K562 (cell line): ENCODE measurements around the gene OTUD5. TPM values are rescaled to one million over a fixed set of nuclear protein-coding genes. Genes with fewer than 3 reads are reported as not detected.

Experiments used
- ARHGAP35 ChIP-seq: fragments of 450-650 bp; IDR thresholded peaks from 2 replicates; pipeline ENCODE4 v1.6.1; 2018; ENCODE audit not compliant: partially characterized antibody
- CAMTA2 ChIP-seq: fragments of 250-450 bp; sonication (Bioruptor Pico); conservative IDR thresholded peaks from 2 replicates; pipeline ENCODE4 v1.5.1; 2022
- CCNT2 ChIP-seq: IDR thresholded peaks from 2 replicates; pipeline ENCODE4 v1.6.1; 2011; ENCODE audit warnings: borderline replicate concordance, low read depth, mild to moderate bottlenecking, moderate library complexity, mixed read lengths, low read length; ENCODE audit not compliant: insufficient read length; ENCODE audit errors: extremely low read depth
- ELF1 ChIP-seq: fragments of 200-800 bp; sonication (Bioruptor generic); IDR thresholded peaks from 2 replicates; pipeline ENCODE4 v1.6.1; 2016; ENCODE audit warnings: missing genetic modification characterization, missing compliant biosample characterization
- FOXJ2 ChIP-seq: fragments of 200-800 bp; sonication (Bioruptor generic); IDR thresholded peaks from 2 replicates; pipeline ENCODE4 v1.6.1; 2016; ENCODE audit warnings: missing genetic modification characterization, missing compliant biosample characterization
- GTF2A2 ChIP-seq: IDR thresholded peaks from 2 replicates; pipeline ENCODE4 v1.6.1; 2016; ENCODE audit warnings: mild to moderate bottlenecking, missing genetic modification characterization, missing compliant biosample characterization
- HDAC1 ChIP-seq, 2 experiments: fragments of 450-650 bp; IDR thresholded peaks; 2 replicates each; pipeline ENCODE4 v1.6.1; 2016 to 2017; ENCODE audit warnings: inconsistent platforms in 1 of 2, mild to moderate bottlenecking in 1 of 2, moderate library complexity in 1 of 2
- HDAC2 ChIP-seq: fragments of 450-650 bp; IDR thresholded peaks from 2 replicates; pipeline ENCODE4 v1.6.1; 2016; ENCODE audit warnings: mild to moderate bottlenecking
- HMGN3 ChIP-seq: IDR thresholded peaks from 2 replicates; pipeline ENCODE4 v1.6.1; 2011; ENCODE audit warnings: borderline replicate concordance, low read depth, mild to moderate bottlenecking, mixed read lengths, low read length; ENCODE audit not compliant: insufficient read length; ENCODE audit errors: extremely low read depth
- JUN ChIP-seq, 2 experiments: sonication (generic) in 1 of 2; formaldehyde crosslinking in 1 of 2; IDR thresholded peaks; 2 replicates each; pipeline versions ENCODE4 v1.6.1 to v1.8.0; 2012 to 2022; ENCODE audit warnings: borderline replicate concordance in 2 of 2, mild to moderate bottlenecking in 2 of 2, improper control_type of control experiment in 1 of 2, low read depth in 1 of 2, low read length in 1 of 2, missing genetic modification reagents in 1 of 2
- MBD2 ChIP-seq: sonication (generic); IDR thresholded peaks from 2 replicates; pipeline ENCODE4 v1.6.1; 2016; ENCODE audit warnings: low read depth, borderline replicate concordance
- NRF1 ChIP-seq, 2 experiments: fragments of 450-650 bp; IDR thresholded peaks in 1 of 2; conservative IDR thresholded peaks in 1 of 2; 2 replicates each; pipeline ENCODE4 v1.6.1; 2014; ENCODE audit warnings: mild to moderate bottlenecking in 2 of 2
- SP1 ChIP-seq: sonication (generic); formaldehyde crosslinking; IDR thresholded peaks from 2 replicates; pipeline ENCODE4 v1.8.1; 2022; ENCODE audit warnings: mild to moderate bottlenecking, missing genetic modification reagents
- XRCC5 ChIP-seq: fragments of 200-400 bp; formaldehyde crosslinking; IDR thresholded peaks from 2 replicates; pipeline ENCODE4 v1.6.1; 2017; ENCODE audit warnings: low read depth, mild to moderate bottlenecking, low read length
- ZBTB40 ChIP-seq, 2 experiments: fragments of 450-650 bp in 1 of 2; sonication (generic) in 1 of 2; formaldehyde crosslinking in 1 of 2; IDR thresholded peaks; 2 replicates each; pipeline versions ENCODE4 v1.7.1 to v1.9.0; 2016 to 2022; ENCODE audit warnings: inconsistent platforms in 1 of 2, mild to moderate bottlenecking in 1 of 2, missing genetic modification reagents in 1 of 2
- ZNF197 ChIP-seq: fragments of 200-800 bp; sonication (Bioruptor generic); IDR thresholded peaks from 2 replicates; pipeline ENCODE4 v1.6.1; 2016; ENCODE audit warnings: low read depth, missing genetic modification characterization, missing compliant biosample characterization
- ZNF384 ChIP-seq: IDR thresholded peaks from 2 replicates; pipeline ENCODE4 v1.6.1; 2012; ENCODE audit warnings: low read depth, low read length, improper control_type of control experiment
- polyA plus RNA-seq, 8 experiments: library from polyadenylated mRNA; depleted of rRNA in 4 of 8; stranded (reverse) in 5 of 8; unstranded in 3 of 8; fragments of >200 nt; fragmentation: Nextera tagmentation in 2 of 8; fragmentation: Illumina TruSeq in 1 of 8; extraction: Ambion mirVana in 2 of 8; extraction: Trizol in 1 of 8; gene quantifications; 2 replicates each; pipeline versions ENCODE4 v1.2.1 to v1.2.3, GENCODE V29; 2011 to 2014; ENCODE audit warnings: inconsistent platforms in 1 of 8, missing spikeins in 1 of 8
- total RNA-seq, 7 experiments: library from RNA; depleted of rRNA in 6 of 7; stranded (reverse); fragments of >200 nt in 6 of 7; fragmentation: Illumina TruSeq in 2 of 7; extraction: Trizol in 2 of 7; gene quantifications; 2 replicates each; pipeline versions ENCODE4 v1.2.1 to v1.2.3, GENCODE V29; 2011 to 2021; ENCODE audit warnings: low replicate concordance in 1 of 7

OTUD5 gene
- total and polyA plus RNA-seq, 9 of the 15 experiments (the other 6 are each of a cell fraction or from before 2014, with no cell fraction given) = 3.6 to 102 (median 59.0) TPM

GRCh38 chrX:48911412-48912182 lies 45.8 kb downstream of the OTUD5 start, which contains the start of gene SLC35A2 (continued):
- TF ChIP-seq ZNF197 (no peak), FOXJ2 (tag) (0 out of 2 replicates have a peak, but pooled peaks have one; percentile 50), CCNT2 (peak; percentile 77), XRCC5 (no peak), ZNF384 (0 out of 2 replicates have a peak, but pooled peaks have one; percentile 3), MBD2 (no peak; the same call in 1 of the 2 replicates), NRF1 (conservative IDR thresholded peaks at IDR 0.05 in 1 of 2, IDR thresholded peaks at IDR 0.05 in 1 of 2) (0 out of 4 replicates have a peak, but pooled peaks of 1 of the 2 experiments have one; percentile 8), HDAC2 (0 out of 2 replicates have a peak, but pooled peaks have one; percentile 60), GTF2A2 (no peak), CAMTA2 (CRISPR knock-in tag) (peak; percentile 93; the same call in 1 of the 2 replicates), SP1 (CRISPR knock-in tag) (0 out of 2 replicates have a peak, but pooled peaks have one; percentile 40), ZBTB40 (IDR thresholded peaks at IDR 0.05) (peak; percentile 92), ZBTB40 (CRISPR knock-in tag; IDR thresholded peaks at IDR 0.05) (no peak), JUN (IDR thresholded peaks at IDR 0.05; ENCODE audit: borderline replicate concordance, low read depth, low read length) (no peak), JUN (CRISPR knock-in tag; IDR thresholded peaks at IDR 0.05; ENCODE audit: borderline replicate concordance) (no peak), HMGN3 (peak; percentile 40), ELF1 (tag) (peak; percentile 95), ARHGAP35 (no peak), HDAC1 (IDR thresholded peaks at IDR 0.05) (peak in 1 of 2 experiments; percentile 96; a peak in 2 of 4 replicates)
